GM23338 (cell line): ENCODE data around the gene PLG. TPM values are rescaled to one million over a fixed set of nuclear protein-coding genes. Genes with fewer than 3 reads are reported as not detected.
"Not testable (repeated sequence)": the region's sequence is repeated elsewhere in the genome, so short reads cannot be mapped to it uniquely, and the experiment has no call there.

Experiments
- ATAC-seq: fragments of 200-7000 bp; cut with Tn5 transposase; 3 replicates; pipeline ENCODE4 v1.9.1; 2020
- DNase-seq: peaks from one replicate; pipeline ENCODE4 v3.0.0-alpha.2; 2015; ENCODE audit warnings: low spot score
- H2AFZ ChIP-seq: fragments of 200-600 bp; sonication (generic); 2 replicates; pipeline ENCODE4 v1.8.0; 2016; ENCODE audit warnings: antibody characterized with exemption, mild to moderate bottlenecking, moderate library complexity
- H3F3A ChIP-seq: fragments of 200-600 bp; sonication (generic); replicated peaks from 2 replicates; pipeline ENCODE4 v1.8.0; 2017; ENCODE audit warnings: antibody characterized with exemption, mixed run types, low read depth
- H3K27ac ChIP-seq: fragments of 200-600 bp; sonication (generic); 2 replicates; pipeline ENCODE4 v1.6.1; 2016; ENCODE audit warnings: low read depth
- H3K27me3 ChIP-seq: fragments of 200-600 bp; sonication (generic); 2 replicates; pipeline ENCODE4 v1.8.0; 2016; ENCODE audit warnings: mild to moderate bottlenecking, mixed run types, moderate library complexity; ENCODE audit not compliant: insufficient read depth
- H3K36me3 ChIP-seq: fragments of 200-600 bp; sonication (generic); 2 replicates; pipeline ENCODE4 v1.8.0; 2016; ENCODE audit warnings: mild to moderate bottlenecking; ENCODE audit not compliant: insufficient read depth
- H3K4me1 ChIP-seq: fragments of 200-600 bp; sonication (generic); 2 replicates; pipeline ENCODE4 v1.8.0; 2016; ENCODE audit warnings: mild to moderate bottlenecking, moderate library complexity; ENCODE audit not compliant: insufficient read depth
- H3K4me2 ChIP-seq: fragments of 200-600 bp; sonication (generic); 2 replicates; pipeline ENCODE4 v1.7.1; 2017; ENCODE audit warnings: mixed run types
- H3K4me3 ChIP-seq: fragments of 200-600 bp; sonication (generic); 2 replicates; pipeline ENCODE4 v1.6.1; 2016; ENCODE audit warnings: mixed run types
- H3K79me2 ChIP-seq: fragments of 200-600 bp; sonication (generic); replicated peaks from 2 replicates; pipeline ENCODE4 v1.8.0; 2017; ENCODE audit warnings: mild to moderate bottlenecking; ENCODE audit not compliant: insufficient read depth
- H3K9me2 ChIP-seq: fragments of 200-600 bp; sonication (generic); 2 replicates; pipeline ENCODE4 v1.8.0; 2017; ENCODE audit not compliant: insufficient read depth
- H4K20me1 ChIP-seq: fragments of 200-600 bp; sonication (generic); replicated peaks from 2 replicates; pipeline ENCODE4 v1.8.0; 2017; ENCODE audit warnings: mild to moderate bottlenecking; ENCODE audit not compliant: insufficient read depth
- H3K27ac Mint-ChIP-seq: 2 replicates; pipeline ENCODE4 v1.8.0; 2020; ENCODE audit warnings: inconsistent platforms, mild to moderate bottlenecking, moderate library complexity, mixed read lengths
- H3K27me3 Mint-ChIP-seq: 3 replicates; pipeline ENCODE4 v1.8.0; 2022; ENCODE audit warnings: low read depth, mild to moderate bottlenecking, moderate library complexity, mixed read lengths, inconsistent platforms; ENCODE audit not compliant: insufficient read depth, poor library complexity
- H3K36me3 Mint-ChIP-seq: 3 replicates; pipeline ENCODE4 v1.8.0; 2021; ENCODE audit warnings: low read depth, mild to moderate bottlenecking, inconsistent platforms, moderate library complexity, mixed read lengths
- H3K4me1 Mint-ChIP-seq: 3 replicates; pipeline ENCODE4 v1.8.0; 2020; ENCODE audit warnings: mild to moderate bottlenecking, inconsistent platforms, mixed read lengths
- H3K4me3 Mint-ChIP-seq: 3 replicates; pipeline ENCODE4 v1.8.0; 2021; ENCODE audit warnings: moderate library complexity, mild to moderate bottlenecking, inconsistent platforms, mixed read lengths
- H3K9me3 Mint-ChIP-seq: 3 replicates; pipeline ENCODE4 v1.8.0; 2020; ENCODE audit warnings: moderate library complexity, mild to moderate bottlenecking, inconsistent platforms, mixed read lengths
- ETS1 ChIP-seq: IDR thresholded peaks from 2 replicates; pipeline ENCODE4 v1.6.1; 2016; ENCODE audit warnings: antibody characterized with exemption
- EZH2phosphoT487 ChIP-seq: fragments of 200-600 bp; sonication (generic); IDR thresholded peaks from one replicate; pipeline ENCODE4 v1.8.1; 2018; ENCODE audit warnings: antibody characterized with exemption; ENCODE audit not compliant: unreplicated experiment
- JUNB ChIP-seq: IDR thresholded peaks from one replicate; pipeline ENCODE4 v1.6.1; 2016; ENCODE audit warnings: antibody characterized with exemption; ENCODE audit not compliant: unreplicated experiment
- NANOG ChIP-seq: IDR thresholded peaks from 2 replicates; pipeline ENCODE4 v1.6.1; 2016; ENCODE audit warnings: antibody characterized with exemption, borderline replicate concordance
- REST ChIP-seq: IDR thresholded peaks from one replicate; pipeline ENCODE4 v1.6.1; 2018; ENCODE audit warnings: antibody characterized with exemption; ENCODE audit not compliant: unreplicated experiment
- ZNF462 ChIP-seq: fragments of 250-450 bp; sonication (Bioruptor Pico); IDR thresholded peaks from 2 replicates; pipeline ENCODE4 v1.5.0; 2020; ENCODE audit warnings: mild to moderate bottlenecking, moderate library complexity
- polyA plus RNA-seq: library from polyadenylated mRNA; unstranded; fragments of >200 nt; fragmentation: Nextera tagmentation; extraction: Ambion mirVana; gene quantifications from 2 replicates; pipeline ENCODE4 v1.2.1, GENCODE V29; 2016
- total RNA-seq: library from RNA; depleted of rRNA; stranded (reverse); fragments of >200 nt; shearing (Covaris generic); gene quantifications from 2 replicates; pipeline ENCODE4 v1.2.3, GENCODE V29; 2014

Gene PLG
- total and polyA plus RNA-seq, 2 experiments from 2014 or later = not detected

GRCh38 chr6:160779095-160779494, 77.1 kb downstream of the PLG start:
- H3K4me1 ChIP-seq, ATAC-seq, H4K20me1 ChIP-seq, H3K79me2 ChIP-seq, H3K27me3 ChIP-seq, H3K4me2 ChIP-seq, H3K36me3 Mint-ChIP-seq, H3K27ac Mint-ChIP-seq, H3K27ac ChIP-seq, H2AFZ ChIP-seq, H3F3A ChIP-seq, H3K36me3 ChIP-seq, H3K27me3 Mint-ChIP-seq, H3K9me3 Mint-ChIP-seq, H3K4me1 Mint-ChIP-seq, DNase-seq, H3K4me3 Mint-ChIP-seq, H3K9me2 ChIP-seq, H3K4me3 ChIP-seq: not testable (repeated sequence)

- H3K36me3 Mint-ChIP-seq, H4K20me1 ChIP-seq, H3K4me1 Mint-ChIP-seq, H3K4me3 ChIP-seq, H3K27ac ChIP-seq, H2AFZ ChIP-seq, H3K9me3 Mint-ChIP-seq, H3K36me3 ChIP-seq, H3K4me3 Mint-ChIP-seq, ATAC-seq, H3K4me1 ChIP-seq, H3K27ac Mint-ChIP-seq, H3K4me2 ChIP-seq, H3K79me2 ChIP-seq, H3F3A ChIP-seq, DNase-seq, H3K27me3 ChIP-seq, H3K27me3 Mint-ChIP-seq, H3K9me2 ChIP-seq: not testable (repeated sequence)
Observed at GRCh38 chr6:160780656-160781055, 78.6 kb downstream of the PLG start.

- Mint-ChIP-seq H3K4me1 (peaks cover under 1% of the 10 kb centered on the region; the same call in 2 of the 3 replicates), H3K36me3 (no peaks in the 10 kb centered on the region), H3K27me3 (peaks cover 2% of the 10 kb centered on the region), H3K9me3 (no peaks in the 10 kb centered on the region), H3K27ac (no peak overlapping the region), H3K4me3 (no peak overlapping the region)
- H4K20me1 ChIP-seq = no peaks in the 10 kb centered on the region
- no peak for DNase-seq
- H3K79me2 ChIP-seq = no peaks in the 10 kb centered on the region
- H3K27ac ChIP-seq = no peak overlapping the region
- no peaks in the 10 kb centered on the region for H3K36me3 ChIP-seq
- ATAC-seq = no peak
- H3K4me1 ChIP-seq = no peaks in the 10 kb centered on the region
- H3K4me3 ChIP-seq = no peak overlapping the region
- H3F3A ChIP-seq = no peaks in the 10 kb centered on the region
- no peak overlapping the region for H3K4me2 ChIP-seq
- no peaks in the 10 kb centered on the region for H3K27me3 ChIP-seq
- H2AFZ ChIP-seq = no peak overlapping the region
- no peaks in the 10 kb centered on the region for H3K9me2 ChIP-seq
- TF ChIP-seq REST (no peak), NANOG (no peak), JUNB (no peak), ZNF462 (CRISPR knock-in tag) (no peak), ETS1 (no peak), EZH2phosphoT487 (no peak)
Observed at GRCh38 chr6:160781298-160781697, 79.3 kb downstream of the PLG start.
